Prostate gland (tissue), 2 donors: ENCODE measurements around the gene DIP2B.
"Not testable (repeated sequence)": the region's sequence is repeated elsewhere in the genome, so short reads cannot be mapped to it uniquely, and the experiment has no call there.

Experiments used
- POLR2A ChIP-seq: fragments of 450-650 bp; IDR thresholded peaks from one replicate; pipeline ENCODE4 v1.6.1; 2016; ENCODE audit warnings: antibody characterized with exemption, mild to moderate bottlenecking
- POLR2AphosphoS5 ChIP-seq: sonication (generic); formaldehyde crosslinking; IDR thresholded peaks from one replicate; pipeline ENCODE4 v1.6.1; 2017; ENCODE audit warnings: antibody characterized with exemption
- TF ChIP-seq, protein P1 (sequence below), 4 experiments: fragments of 200-600 bp in 2 of 4; fragments of 450-650 bp in 2 of 4; sonication (generic) in 2 of 4; IDR thresholded peaks; 1 replicate in 3 of 4; 2 replicates in 1 of 4; pipeline ENCODE4 v1.5.1; 2016 to 2019; ENCODE audit warnings: antibody characterized with exemption in 4 of 4, mild to moderate bottlenecking in 2 of 4, moderate library complexity in 2 of 4

DNA sequence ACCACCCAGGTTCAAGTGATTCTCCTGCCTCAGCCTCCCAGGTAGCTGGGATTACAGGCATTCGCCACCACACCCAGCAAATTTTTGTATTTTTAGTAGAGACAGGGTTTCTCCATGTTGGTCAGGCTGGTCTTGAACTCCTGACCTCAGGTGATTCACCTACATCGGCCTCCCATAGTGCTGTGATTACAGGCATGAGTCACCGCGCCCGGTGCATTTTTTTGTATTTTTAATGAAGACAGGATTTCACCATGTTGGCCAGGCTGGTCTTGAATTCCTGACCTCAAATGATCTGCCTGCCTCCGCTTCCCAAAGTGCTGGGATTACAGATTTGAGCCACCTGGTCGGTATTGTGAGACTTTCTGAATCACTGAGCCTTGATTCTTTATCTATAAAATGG, 52.0 kb downstream of the DIP2B start:
- TF ChIP-seq, protein P1, sequence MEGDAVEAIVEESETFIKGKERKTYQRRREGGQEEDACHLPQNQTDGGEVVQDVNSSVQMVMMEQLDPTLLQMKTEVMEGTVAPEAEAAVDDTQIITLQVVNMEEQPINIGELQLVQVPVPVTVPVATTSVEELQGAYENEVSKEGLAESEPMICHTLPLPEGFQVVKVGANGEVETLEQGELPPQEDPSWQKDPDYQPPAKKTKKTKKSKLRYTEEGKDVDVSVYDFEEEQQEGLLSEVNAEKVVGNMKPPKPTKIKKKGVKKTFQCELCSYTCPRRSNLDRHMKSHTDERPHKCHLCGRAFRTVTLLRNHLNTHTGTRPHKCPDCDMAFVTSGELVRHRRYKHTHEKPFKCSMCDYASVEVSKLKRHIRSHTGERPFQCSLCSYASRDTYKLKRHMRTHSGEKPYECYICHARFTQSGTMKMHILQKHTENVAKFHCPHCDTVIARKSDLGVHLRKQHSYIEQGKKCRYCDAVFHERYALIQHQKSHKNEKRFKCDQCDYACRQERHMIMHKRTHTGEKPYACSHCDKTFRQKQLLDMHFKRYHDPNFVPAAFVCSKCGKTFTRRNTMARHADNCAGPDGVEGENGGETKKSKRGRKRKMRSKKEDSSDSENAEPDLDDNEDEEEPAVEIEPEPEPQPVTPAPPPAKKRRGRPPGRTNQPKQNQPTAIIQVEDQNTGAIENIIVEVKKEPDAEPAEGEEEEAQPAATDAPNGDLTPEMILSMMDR (IDR thresholded peaks at IDR 0.05), result not testable (repeated sequence)
- TF ChIP-seq POLR2A, POLR2AphosphoS5: not testable (repeated sequence)
